CD4-positive, alpha-beta T cell treated with Interleukin-15 for 4 hours (primary cell): Measurements from ENCODE around the gene MAP3K5.

Experiments used
- DNase-seq: peaks from one replicate; pipeline ENCODE4 v3.0.0-alpha.2; 2020; ENCODE audit warnings: low spot score

Gene MAP3K5

DNA sequence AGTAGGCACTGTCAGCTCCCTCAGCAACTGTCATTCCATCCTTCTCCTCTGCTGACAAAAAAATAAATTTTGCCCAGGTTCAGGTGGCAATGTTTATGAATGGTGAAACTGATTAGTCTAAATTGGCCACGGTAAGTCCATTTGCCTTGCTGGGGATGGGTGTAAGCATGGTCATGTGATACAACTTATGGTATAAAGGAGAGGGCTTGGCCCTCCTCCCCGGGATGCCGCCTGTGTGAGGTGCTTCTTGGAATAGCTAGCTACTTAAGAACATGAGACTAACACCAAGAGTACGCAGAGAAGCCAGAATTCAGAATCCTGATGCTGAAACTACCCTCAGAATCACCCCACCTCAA, 147.7 kb downstream of the MAP3K5 start:
- no peak for DNase-seq

DNA sequence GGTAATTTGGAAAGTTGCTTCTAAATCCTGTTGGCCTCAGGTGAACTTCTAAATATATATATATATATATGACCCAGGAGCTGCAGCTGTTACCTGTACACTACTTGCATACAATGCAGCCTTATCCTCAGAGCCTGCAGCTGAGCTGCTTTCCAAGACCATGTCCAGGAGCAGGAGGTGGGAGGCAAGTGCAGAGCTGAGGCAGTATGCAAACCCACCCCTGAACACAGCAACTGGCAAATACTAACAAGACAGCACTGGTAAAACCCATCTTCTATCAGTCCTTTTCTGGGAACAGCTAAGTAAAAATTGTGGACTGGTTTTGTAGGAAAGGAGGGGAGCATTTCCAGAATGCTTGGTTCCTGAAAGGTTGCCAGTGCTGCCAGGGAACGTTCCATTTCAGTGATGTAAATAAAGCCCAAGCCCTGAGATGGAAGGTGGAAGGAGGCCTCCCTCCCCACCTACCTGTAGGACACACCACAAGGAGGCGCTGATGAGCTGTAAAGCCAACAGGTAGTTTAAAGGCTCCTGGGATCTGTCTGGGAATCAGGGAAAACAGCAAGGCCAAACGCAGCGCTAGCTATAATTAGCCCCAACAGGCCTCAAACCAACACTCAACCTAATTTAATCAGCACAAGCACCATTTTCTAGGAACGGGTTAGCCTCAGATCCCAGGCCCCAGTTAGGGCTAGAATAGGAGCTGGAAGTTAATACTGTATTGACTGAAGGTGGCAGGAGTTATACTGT, 148.3 kb downstream of the MAP3K5 start:
- DNase-seq = peak; percentile 80

DNA sequence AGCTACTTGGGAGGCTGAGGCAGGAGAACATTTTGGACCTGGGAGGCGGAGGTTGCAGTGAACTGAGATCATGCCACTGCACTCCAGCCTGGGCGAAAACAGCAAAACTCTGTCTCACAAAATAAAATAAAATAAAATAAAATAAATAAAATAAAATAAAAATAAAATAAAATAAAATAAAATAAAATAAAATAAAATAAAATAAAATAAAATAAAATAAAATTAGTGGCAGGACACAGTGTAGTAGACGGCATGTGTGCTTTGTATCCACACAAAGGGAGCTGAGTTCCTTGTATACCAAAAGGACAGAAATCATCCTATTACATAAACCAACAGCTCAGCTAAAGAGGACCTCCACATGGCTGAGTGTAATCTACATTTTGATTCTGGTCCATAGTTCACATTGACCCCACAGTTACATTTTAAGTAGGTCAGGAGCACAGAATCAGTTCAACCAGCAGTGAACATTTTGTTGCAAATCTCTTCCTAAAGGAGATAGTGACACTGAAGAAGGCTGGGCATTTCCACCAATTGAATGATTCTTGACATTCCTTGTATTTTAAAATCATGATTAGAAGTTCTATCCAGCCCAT, 150.3 kb downstream of the MAP3K5 start:
- no peak for DNase-seq

DNA sequence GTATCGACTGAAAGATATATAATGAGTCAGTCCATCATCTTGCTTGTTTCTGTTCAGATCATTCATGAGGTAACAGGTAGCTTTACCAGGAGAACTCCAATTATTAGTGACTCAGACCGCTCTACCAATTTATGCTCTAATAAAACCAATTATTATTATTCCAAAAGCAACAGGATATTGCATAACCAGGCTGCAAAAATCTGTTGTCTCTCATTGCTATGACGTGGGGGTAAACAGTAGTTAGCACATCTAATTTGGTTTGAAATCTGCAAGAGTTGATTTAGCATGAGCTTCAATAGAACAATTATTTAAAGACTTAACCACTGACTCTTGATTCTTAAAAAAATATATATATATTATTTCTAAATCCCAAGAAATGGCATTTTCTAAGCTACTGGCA, 151.1 kb downstream of the MAP3K5 start:
- no peak for DNase-seq

DNA sequence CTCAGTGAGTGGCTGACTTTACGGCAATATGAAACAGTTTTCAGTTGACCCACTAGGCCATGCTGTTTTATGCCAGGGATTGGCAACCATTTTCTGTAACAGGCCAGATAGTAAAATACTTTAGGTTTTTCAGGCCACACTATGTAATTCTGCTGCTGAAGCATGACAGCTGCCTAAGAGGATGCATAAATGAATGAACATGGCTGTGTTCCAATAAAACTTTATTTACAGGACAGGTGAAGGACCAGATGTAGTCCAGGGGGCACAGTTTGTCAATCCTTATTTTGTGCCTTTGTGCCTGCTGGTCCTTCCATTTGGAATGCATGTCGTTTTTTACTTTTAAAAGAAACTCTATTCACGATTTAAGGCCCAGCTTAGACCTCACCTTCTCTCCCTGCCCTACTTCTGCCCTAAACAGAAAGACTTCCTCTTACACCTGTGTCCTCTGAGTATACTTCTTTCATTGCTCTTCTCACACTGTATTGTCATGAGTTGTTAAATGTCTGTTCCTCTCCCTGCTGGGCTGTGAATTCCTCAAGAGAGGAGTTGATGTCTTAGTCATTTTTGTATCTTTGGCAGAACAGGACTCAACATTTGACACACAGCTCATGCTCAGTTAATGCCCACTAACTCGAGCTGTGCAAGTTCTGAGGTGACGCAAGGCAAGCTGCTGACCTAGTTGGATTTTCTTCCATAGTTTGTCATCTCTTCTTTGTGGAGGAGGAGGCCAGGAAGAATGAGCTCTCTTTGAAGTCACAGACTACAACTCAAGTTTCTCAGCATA, 152.0 kb downstream of the MAP3K5 start:
- no peak for DNase-seq

DNA sequence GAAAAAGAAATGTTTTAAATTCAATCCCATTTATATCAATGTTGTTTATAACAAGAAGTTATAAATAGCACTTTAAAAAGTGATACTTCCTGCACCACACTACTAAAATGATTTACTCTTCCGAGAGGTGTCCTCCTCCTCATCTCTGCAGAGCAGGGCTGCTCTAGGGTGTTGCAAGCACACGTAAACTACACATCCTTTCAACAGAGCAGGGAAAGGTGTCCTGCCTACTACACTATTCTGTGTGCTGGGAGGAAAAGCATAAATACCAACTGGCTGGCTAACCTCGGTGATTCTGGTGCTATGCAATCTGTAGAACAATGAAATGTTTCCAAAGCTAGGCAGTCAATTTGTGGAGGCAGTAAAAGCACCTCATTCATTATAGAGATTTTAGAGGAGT, 152.6 kb downstream of the MAP3K5 start:
- no peak for DNase-seq

DNA sequence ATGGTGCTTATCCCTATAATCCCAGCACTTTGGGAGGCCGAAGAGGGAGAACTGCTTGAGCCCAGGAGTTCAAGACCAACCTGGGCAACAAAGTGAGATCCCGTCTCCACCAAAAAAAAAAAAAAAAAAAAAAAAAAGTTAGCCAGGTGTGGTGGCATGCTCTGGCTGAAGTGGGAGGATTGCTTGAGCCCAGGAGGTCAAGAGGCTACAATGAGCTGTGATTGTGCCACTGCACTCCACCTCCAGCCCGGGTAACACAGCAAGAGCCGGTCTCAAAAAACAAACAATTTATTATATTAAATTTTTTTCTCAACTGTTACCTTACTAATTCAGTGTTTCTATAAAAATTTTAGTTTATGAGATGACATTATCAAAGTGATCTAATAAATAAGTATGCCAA, 156.7 kb downstream of the MAP3K5 start:
- DNase-seq = no peak

DNA sequence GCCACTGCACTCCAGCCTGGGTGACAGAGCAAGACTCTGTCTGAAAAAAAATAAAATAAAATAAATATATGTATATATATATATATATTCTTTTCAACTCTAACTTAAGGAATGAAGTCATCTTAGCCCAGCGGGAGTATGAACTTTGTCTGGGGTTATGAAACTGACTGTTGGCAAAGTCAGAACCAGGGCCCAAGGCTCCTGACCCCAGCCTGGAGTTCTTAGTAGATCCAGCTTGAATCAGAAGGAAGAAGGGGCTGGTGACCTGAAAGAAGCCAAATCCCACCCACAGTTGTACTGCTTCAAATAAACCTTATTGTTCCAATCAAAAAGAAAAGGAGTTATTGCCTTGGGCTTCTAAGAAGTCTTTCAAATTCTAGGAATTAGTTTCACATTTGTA, 158.9 kb downstream of the MAP3K5 start:
- no peak for DNase-seq

DNA sequence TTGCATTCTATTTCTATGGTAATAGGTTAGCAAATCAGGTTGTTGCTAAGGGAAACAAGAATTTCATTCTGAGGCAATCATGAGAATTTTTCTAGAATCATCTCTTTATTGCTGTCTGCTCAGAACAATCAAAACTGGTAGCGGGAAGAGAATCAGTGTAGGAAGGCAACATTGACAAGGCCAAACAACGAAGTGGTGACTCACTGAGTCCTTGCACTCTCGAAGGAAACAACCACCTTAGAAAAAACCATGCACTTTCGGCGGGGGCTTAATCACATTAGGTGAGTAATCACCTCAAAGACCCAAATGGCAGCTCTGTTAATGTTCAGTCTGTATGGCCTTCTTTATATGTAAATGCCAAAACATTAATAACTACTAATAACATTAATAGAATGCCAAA, 163.3 kb downstream of the MAP3K5 start:
- DNase-seq = no peak

DNA sequence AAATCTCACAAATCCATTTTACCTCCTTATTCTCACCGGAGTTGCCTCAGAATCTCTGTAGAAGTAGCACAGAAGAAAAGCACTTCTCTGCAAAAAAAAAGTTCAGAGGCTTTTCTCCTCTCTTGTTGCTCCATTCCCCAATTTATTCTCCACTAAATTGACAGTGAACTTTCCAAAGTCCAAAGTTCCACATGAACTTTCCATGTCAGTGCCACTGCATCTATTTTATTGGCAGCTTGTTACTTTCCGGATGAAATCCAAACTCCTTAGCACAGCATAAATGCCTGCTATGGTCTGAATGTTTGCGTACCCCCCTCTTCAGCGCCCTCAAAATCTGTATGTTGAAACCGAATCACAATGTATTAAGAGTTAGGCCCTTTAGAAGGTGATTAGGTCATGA, 165.1 kb downstream of the MAP3K5 start:
- DNase-seq = no peak

DNA sequence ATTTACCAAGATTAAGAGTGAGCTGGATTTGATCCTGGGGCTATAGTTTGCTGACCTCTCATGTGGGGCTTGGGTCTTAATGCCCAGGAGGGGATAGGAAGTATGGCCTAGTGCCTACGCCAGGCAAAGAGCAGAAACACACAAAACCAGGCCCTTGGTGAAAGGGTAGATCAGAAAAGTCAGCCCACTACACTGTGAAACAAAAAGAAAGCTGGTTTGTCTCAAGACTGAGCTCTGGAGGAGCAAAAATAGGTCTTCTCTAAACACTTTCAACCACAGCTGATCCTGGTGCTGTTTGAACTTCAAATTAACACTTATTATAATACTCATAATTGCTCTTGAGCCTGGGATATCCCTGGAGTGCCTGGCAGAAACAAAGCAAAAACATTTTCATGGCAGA, 167.0 kb downstream of the MAP3K5 start:
- DNase-seq = no peak

DNA sequence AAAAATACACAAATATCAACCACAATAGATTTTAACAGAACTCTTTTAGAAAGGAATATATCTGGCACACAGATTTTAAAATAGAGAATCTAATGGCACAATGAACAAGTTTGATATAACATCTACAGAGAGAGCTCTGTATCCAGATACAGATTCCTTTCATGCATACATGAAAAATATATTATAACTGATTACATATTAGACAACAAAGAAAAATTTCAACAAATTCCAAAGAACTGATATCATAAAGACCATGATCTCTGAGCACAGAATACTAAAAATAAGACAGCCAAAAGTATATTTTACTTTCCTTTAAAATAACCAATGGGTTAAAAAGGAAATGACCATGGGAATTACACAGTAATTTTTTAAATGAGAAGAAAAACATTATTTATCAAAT, 167.9 kb downstream of the MAP3K5 start:
- DNase-seq = no peak

DNA sequence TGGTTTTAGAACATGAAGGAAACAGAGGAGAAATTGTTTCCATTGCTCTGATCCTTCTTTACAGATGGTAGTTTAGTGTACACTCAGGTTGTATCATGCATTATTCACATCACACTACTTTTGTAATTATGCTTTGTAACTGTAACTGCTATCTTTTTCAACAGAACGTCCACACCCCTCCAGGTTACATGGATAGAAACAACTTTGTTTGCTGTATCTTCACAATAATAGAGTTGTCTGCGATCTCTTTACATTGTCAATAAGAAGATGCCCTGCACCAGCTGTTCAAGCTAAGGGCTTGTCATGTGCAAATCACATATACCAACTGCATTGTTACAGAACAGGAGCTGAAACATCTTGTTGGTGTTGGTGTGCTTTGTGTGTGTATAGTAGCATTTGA, 174.2 kb downstream of the MAP3K5 start:
- DNase-seq = no peak

DNA sequence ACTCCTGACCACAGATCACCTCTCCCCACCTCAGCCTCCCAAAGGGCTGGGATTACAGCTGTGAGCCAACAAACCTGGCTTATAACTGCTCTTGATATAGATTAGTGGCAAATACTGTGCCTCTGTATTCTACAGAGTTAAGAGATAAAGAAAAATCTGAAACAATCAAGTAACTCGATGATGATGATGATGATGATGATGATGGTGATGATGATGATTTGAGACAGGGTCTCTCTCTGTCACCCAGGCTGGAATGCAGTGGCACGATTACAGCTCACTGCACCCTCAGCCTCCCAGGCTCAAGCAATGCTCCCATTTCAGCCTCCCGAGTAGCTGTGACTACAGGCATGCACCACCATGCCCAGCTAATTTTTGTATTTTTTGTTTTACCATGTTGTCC, 175.8 kb downstream of the MAP3K5 start:
- DNase-seq = no peak

DNA sequence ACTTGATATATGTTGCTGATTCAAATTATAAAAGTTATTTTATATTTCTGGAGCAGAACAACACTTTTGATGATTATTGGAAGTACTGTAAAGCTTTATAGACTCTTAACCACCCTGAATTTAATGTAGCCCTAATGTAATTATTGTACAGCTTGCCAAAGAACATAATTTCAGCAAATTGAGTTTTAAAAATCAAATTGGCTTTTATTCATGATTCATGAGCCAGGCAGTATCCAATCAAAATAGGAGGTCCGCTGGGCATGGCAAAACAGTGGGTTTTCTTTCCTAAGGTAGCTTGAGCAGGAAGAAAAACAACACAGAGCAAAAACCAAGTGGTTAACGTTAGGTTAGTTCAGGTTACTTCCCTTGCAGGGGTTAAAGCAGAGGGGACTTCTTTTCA, 177.3 kb downstream of the MAP3K5 start:
- no peak for DNase-seq

DNA sequence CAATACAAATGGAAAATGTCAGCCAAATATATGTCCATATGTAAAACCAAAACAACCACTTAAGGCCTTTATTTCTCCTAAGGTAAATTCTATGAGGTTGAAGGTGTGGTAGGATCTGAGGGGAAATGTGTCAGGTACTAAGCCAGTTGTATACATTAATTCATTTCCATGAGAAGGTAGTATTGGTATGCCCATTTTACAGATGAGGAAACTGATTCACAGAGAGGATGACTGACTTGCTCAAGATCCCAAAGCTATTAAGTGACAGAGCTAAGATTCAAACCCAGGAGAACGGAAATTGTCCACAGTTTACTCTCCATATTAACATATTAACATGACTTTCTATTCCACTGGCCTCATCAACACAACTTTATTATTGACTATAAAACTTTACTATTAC, 177.9 kb downstream of the MAP3K5 start:
- no peak for DNase-seq

DNA sequence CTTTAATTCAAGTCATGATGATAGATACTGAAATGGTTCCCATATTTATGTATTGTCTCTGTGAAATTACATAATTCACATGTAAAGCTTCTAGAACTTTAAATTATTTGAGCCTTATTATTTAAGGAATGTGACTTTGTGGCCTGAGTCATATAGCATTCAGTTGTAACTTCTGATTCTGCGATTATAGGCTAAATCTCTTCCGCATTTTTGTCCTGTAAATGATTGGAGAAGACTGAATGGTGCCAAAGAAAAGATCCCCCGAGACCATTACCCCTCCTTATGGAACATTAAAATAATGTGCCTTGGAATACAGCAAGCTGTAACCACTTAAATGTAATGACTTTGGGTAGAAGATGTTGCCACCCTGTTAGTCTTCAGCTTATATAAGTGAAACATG, 178.8 kb downstream of the MAP3K5 start:
- DNase-seq = no peak

DNA sequence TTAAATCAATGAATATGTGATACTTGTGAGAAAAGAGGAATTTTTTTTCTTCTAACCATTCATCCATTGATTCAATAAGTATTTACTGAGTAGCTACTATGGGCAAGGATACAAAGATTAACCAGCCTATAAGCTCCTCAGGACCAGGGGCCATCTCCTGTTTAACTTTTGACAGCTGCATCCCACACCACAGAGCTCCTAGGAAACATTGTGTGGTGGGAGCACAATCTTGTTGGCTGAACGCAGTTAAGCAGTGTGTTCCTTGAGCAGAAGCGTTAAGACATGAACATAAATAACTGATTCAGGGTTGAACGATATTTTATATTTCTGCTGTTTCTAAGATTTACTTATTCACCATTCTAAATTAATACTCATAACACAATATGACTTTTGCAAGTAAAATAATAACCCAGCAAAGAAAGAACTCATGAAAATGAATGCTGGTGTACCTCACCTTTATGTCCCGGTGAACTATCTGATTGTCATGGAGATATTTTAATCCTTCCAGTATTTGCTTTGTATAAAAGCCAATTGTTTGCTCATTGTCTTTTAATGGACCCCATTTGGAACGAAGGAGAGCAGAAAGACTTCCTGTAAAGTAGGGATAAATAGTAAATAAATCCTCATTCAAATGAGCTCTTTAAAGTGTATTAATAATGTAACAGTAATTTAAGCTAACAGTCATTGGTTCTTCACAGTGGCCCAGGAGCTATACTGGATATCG, 179.4 kb downstream of the MAP3K5 start:
- DNase-seq = no peak

DNA sequence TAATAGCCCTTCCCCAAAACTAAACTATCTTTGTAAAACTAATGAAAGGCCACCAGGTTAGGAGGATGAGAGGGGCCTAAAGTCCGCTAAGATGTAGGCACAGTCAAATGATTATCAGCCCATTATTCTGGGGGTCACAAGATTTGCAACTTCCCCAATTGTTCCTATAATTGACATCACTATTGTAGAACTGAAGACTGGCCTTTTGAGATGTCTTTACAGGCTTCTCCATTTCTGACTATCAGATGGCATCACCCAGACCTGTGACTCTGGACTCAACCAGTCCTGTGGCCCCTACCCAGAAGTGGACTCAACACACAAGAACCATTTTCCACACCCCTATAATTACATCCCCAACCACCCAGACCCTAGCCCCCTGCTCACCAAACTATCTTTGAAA, 180.5 kb downstream of the MAP3K5 start:
- DNase-seq = no peak

DNA sequence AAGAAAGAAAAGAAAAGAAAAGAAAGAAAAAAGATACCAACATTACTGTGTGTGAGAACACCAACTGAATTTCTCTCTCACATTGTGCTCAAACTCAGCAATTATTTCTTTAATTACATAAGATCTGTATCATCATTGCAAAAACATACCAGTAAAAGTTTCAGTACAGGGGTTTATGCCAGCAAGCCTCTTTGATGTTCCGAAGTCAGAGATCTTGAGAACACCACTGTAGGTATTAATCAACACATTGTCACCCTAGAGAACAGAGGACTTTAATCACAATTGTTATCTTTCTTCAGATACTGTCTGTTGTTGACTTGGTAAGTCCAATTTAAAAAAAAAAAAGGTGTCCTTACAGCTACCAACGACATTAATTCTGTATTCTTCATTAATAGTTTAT, 181.1 kb downstream of the MAP3K5 start:
- DNase-seq = no peak

DNA sequence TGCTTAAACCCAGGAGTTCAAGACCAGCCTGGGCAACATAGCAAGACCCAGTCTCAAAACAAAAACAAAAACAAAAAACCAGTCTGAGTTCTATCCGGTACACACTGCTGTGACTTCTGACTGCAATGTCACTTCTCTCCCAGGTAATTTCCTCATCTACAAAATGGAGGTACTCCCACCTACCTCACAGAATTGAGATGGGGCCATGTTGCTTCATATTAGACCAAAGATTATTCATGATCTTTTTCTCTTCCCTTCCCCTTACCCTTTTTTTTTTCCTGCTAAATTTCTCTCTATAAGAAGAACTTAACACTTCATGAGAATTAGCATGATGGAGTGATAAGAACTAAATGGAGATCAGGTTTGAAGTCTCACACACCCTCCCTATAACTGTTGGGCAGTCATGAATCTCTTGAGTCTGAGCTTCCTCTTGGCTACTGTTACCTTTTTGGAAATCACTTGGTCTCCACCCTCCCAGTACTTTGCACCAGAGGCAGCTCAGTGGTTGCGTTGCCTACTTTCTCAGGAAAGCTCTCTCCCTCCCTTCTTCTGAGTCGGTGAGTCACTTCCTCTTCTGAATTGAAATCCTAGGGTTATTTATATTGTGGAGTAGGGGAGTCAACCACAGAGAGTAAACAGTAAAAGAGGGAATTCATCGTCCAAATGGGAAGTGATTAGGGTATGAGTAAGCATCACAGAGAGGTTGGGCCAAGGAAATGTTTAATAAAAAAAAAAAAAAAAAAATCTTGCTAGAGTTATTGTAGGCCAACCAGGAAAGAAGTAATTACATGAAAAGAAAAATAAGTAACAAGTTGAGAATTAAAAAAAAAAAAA, 182.2 kb downstream of the MAP3K5 start:
- no peak for DNase-seq

DNA sequence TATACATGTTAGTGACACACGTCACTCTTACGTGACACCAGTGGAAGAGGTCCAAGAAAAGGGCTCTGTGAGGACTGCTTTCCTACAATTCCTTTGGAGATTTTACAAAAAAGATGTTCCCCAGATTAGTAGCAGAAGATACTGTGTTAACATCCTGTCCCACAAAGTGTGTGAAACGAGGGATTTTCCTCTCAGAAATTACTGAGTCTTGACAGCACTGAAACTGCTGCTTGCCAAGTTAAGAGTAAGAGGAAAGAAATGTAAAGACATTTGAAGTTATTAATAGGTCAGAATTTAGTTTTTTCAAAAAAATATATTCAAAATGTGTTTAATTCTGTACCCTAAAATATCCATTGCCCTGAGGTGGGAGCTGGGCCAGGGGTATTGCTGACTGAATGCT, 183.3 kb downstream of the MAP3K5 start:
- DNase-seq = no peak
